Thymus (tissue), 11 donors: Measurements from ENCODE around the gene PBLD. TPM values are rescaled to one million over a fixed set of nuclear protein-coding genes. Genes with fewer than 3 reads are reported as not detected.

ENCODE experiments used
- DNase-seq, 9 donors: peaks; one replicate each; pipeline ENCODE4 v3.0.0-alpha.2; 2013; ENCODE audit warnings: low spot score in 9 of 9, low read depth in 6 of 9, missing footprints in 1 of 9
- H3K27ac ChIP-seq, 2 donors: one replicate each; pipeline ENCODE4 v1.5.1; 2013; ENCODE audit warnings: control low read depth in 1 of 2, low read depth in 1 of 2, low read length in 1 of 2, mild to moderate bottlenecking in 1 of 2, moderate library complexity in 1 of 2
- H3K27me3 ChIP-seq, 2 donors: one replicate each; pipeline ENCODE4 v1.5.1; 2013; ENCODE audit warnings: low read length in 1 of 2; ENCODE audit not compliant: control insufficient read depth in 2 of 2, insufficient read depth in 1 of 2
- H3K36me3 ChIP-seq, 2 donors: one replicate each; pipeline ENCODE4 v1.5.1; 2013; ENCODE audit warnings: low read length in 1 of 2, mild to moderate bottlenecking in 1 of 2, moderate library complexity in 1 of 2; ENCODE audit not compliant: control insufficient read depth in 2 of 2, insufficient read depth in 2 of 2
- H3K4me1 ChIP-seq, 2 donors: one replicate each; pipeline ENCODE4 v1.5.1; 2013; ENCODE audit warnings: low read length in 2 of 2; ENCODE audit not compliant: control insufficient read depth in 2 of 2, insufficient read depth in 2 of 2
- H3K4me3 ChIP-seq, 2 donors: one replicate each; pipeline ENCODE4 v1.5.1; 2013; ENCODE audit warnings: low read length in 2 of 2, control low read depth in 1 of 2, mild to moderate bottlenecking in 1 of 2
- H3K9me3 ChIP-seq, 2 donors: one replicate each; pipeline ENCODE4 v1.5.1; 2013; ENCODE audit warnings: low read length in 1 of 2, mild to moderate bottlenecking in 1 of 2; ENCODE audit not compliant: control insufficient read depth in 2 of 2, insufficient read depth in 1 of 2
- WGBS: extraction: QIAGEN DNeasy Blood & Tissue Kit; methylation state at CpG from one replicate; pipeline ENCODE4 v1.1.7; 2013; 5-methylcytosine and 5-hydroxymethylcytosine counted together
- polyA plus RNA-seq: library from polyadenylated mRNA; stranded (reverse); fragments of 200-250 nt; gene quantifications from one replicate; pipeline ENCODE4 v1.2.3, GENCODE V29; 2013
- total RNA-seq: library from RNA; stranded (reverse); fragments of 120-200 nt; gene quantifications from one replicate; pipeline ENCODE4 v1.2.4, GENCODE V29; 2013
- donor health status: healthy.

Gene PBLD
- total and polyA plus RNA-seq, 2 donors: 1.7 to 2.5 TPM

GRCh38 chr10:68235111-68235510 lies 97.6 kb downstream of the PBLD start:
- WGBS: 94% methylated on average over 2 of the region's 2 CpGs
- H3K9me3 ChIP-seq: no peaks in the 10 kb centered on the region
- DNase-seq: no peak
- no peaks in the 10 kb centered on the region for H3K36me3 ChIP-seq
- peaks cover 0 to 7% of the 10 kb centered on the region in 2 donors for H3K4me1 ChIP-seq
- peaks cover 12 to 25% of the 10 kb centered on the region in 2 donors for H3K27me3 ChIP-seq
- no peak overlapping the region for H3K4me3 ChIP-seq
- H3K27ac ChIP-seq: no peak overlapping the region

- no peak for DNase-seq
- peaks cover 12 to 37% of the 10 kb centered on the region in 2 donors for H3K27me3 ChIP-seq
- 97% methylated on average over 3 of the region's 3 CpGs for WGBS
- H3K9me3 ChIP-seq: no peaks in the 10 kb centered on the region
- peaks cover 0 to 7% of the 10 kb centered on the region in 2 donors for H3K4me1 ChIP-seq
- H3K36me3 ChIP-seq: no peaks in the 10 kb centered on the region
- H3K4me3 ChIP-seq: no peak overlapping the region
- H3K27ac ChIP-seq: no peak overlapping the region
Measured at GRCh38 chr10:68233046-68233445, 99.7 kb downstream of the PBLD start.

Other genes with a start within 250 kb of the PBLD start
- 0.19 TPM for gene MYPN, start 223.4 kb downstream of the PBLD start, total RNA-seq
- 0.11 TPM for gene MYPN, start 223.4 kb downstream of the PBLD start, polyA plus RNA-seq
- gene ATOH7, start 100.8 kb downstream of the PBLD start, total RNA-seq: 0.05 TPM
- gene ATOH7, start 100.8 kb downstream of the PBLD start, polyA plus RNA-seq: 0.16 TPM
- gene HNRNPH3, start 864 bp downstream of the PBLD start, total RNA-seq: 22.9 TPM
- gene HNRNPH3, start 864 bp downstream of the PBLD start, polyA plus RNA-seq: 212 TPM
- 11.5 TPM for gene RUFY2, start 74.3 kb upstream of the PBLD start, total RNA-seq
- 12.2 TPM for gene RUFY2, start 74.3 kb upstream of the PBLD start, polyA plus RNA-seq
- gene DNA2, start 139.0 kb upstream of the PBLD start, total RNA-seq: 21.5 TPM
- gene DNA2, start 139.0 kb upstream of the PBLD start, polyA plus RNA-seq: 3.5 TPM
- 18.7 TPM for gene SLC25A16, start 194.6 kb upstream of the PBLD start, total RNA-seq
- 12.8 TPM for gene SLC25A16, start 194.6 kb upstream of the PBLD start, polyA plus RNA-seq
- 6.4 TPM for gene TET1, start 227.4 kb upstream of the PBLD start, total RNA-seq
- gene TET1, start 227.4 kb upstream of the PBLD start, polyA plus RNA-seq: 0.82 TPM